ENCODE measurements around the gene HPD.
"Not testable (repeated sequence)": the region's sequence is repeated elsewhere in the genome, so short reads cannot be mapped to it uniquely, and the experiment has no call there.

HPD gene

GRCh38 chr12:121797937-121798786 is 60.5 kb downstream of the HPD start:
- no peak for DNase-seq

- peak; percentile 75 for DNase-seq
Measured at GRCh38 chr12:121796855-121797751, 61.6 kb downstream of the HPD start.

GRCh38 chr12:121795034-121795968 is 63.4 kb downstream of the HPD start:
- DNase-seq = peak; percentile 77

GRCh38 chr12:121794534-121795033 is 64.1 kb downstream of the HPD start:
- no peak for DNase-seq

- peak; percentile 93 for DNase-seq
Measured at GRCh38 chr12:121793838-121794533, 64.7 kb downstream of the HPD start.

GRCh38 chr12:121793440-121793837 is 65.2 kb downstream of the HPD start, which contains the start of gene RHOF:
TSS of gene RHOF (minus strand) at chr12:121793688. CDS start at chr12:121793633, 55 bp downstream.
- peak; percentile 72 for DNase-seq

GRCh38 chr12:121792607-121793439 is 65.8 kb downstream of the HPD start:
- DNase-seq = no peak

- no peak for DNase-seq
Measured at GRCh38 chr12:121791671-121792551, 66.7 kb downstream of the HPD start.

DNA sequence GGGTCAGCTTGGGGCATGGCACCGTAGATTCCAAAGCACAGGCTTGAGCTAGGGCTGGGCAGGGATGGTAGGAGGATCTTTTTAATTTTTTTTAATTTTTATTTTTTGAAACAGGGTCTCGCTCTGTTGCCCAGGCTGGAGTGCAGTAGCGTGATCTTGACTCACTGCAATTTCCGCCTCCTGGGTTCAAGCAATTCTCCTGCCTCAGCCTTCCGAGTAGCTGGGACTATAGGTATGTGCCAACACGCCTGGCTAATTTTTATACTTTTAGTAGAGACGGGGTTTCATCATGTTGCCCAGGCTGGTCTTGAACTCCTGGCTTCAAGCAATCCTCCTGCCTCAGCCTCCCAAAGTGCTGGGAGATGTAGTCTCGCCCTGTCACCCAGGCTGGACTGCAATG is 67.9 kb downstream of the HPD start:
- DNase-seq = not testable (repeated sequence)

- DNase-seq = peak; percentile 88
Measured at GRCh38 chr12:121789800-121790728, 68.6 kb downstream of the HPD start.
